ENCODE results near the gene GGT6. TPM values are rescaled to one million over a fixed set of nuclear protein-coding genes. Genes with fewer than 3 reads are reported as not detected.

The GGT6 gene
- total RNA-seq, 1 experiment from 2014 or later = not detected

- Histone ChIP-seq H3K36me3 (ENCODE audit: insufficient read depth, low read length, poor library complexity, severe bottlenecking) (no peaks in the 10 kb centered on the region), H3K27me3 (replicated peaks; ENCODE audit: insufficient read depth, low read depth, low read length, poor library complexity) (no peaks in the 10 kb centered on the region), H3K4me3 (ENCODE audit: low read depth, low read length, poor library complexity, severe bottlenecking) (no peak overlapping the region), H3K9me3 (ENCODE audit: low read depth, low read length, poor library complexity, severe bottlenecking) (no peaks in the 10 kb centered on the region), H3K27ac (ENCODE audit: low read depth, low read length, poor library complexity, severe bottlenecking) (no peak overlapping the region), H3K4me1 (ENCODE audit: insufficient read depth, low read length, poor library complexity, severe bottlenecking) (no peaks in the 10 kb centered on the region)
- TF ChIP-seq CTCF (conservative IDR thresholded peaks at IDR 0.05; ENCODE audit: low read depth, low read length) = no peak
- TF ChIP-seq EZH2 (IDR thresholded peaks at IDR 0.05; ENCODE audit: borderline replicate concordance, low read depth, low read length, poor library complexity, severe bottlenecking) = no peak
- CTCF ChIA-PET = no interaction called here
- intact Hi-C loops (cut with micrococcal nuclease; ENCODE audit: unreplicated experiment) = no loop called here
- no TSS peak for BruUV-seq (replicated peaks)
- DNase-seq (ENCODE audit: low spot score) = no peak
- POLR2A ChIA-PET (ENCODE audit: low non-redundant PET) = no interaction called here
These were observed 34.7 kb upstream of the GGT6 start for GRCh38 chr17:4594931-4595684.

GRCh38 chr17:4594406-4594805 is 34.0 kb upstream of the GGT6 start:
- no peak overlapping the region for H3K4me3 ChIP-seq (ENCODE audit: low read depth, low read length, poor library complexity, severe bottlenecking)
- no peaks in the 10 kb centered on the region for H3K27me3 ChIP-seq (replicated peaks; ENCODE audit: insufficient read depth, low read depth, low read length, poor library complexity)
- ChIA-PET CTCF (no interaction called here), POLR2A (ENCODE audit: low non-redundant PET) (no interaction called here)
- intact Hi-C loops (cut with micrococcal nuclease; ENCODE audit: unreplicated experiment) = no loop called here
- H3K36me3 ChIP-seq (ENCODE audit: insufficient read depth, low read length, poor library complexity, severe bottlenecking) = no peaks in the 10 kb centered on the region
- no TSS peak for BruUV-seq (replicated peaks)
- DNase-seq (ENCODE audit: low spot score) = no peak
- H3K9me3 ChIP-seq (ENCODE audit: low read depth, low read length, poor library complexity, severe bottlenecking) = no peaks in the 10 kb centered on the region
- H3K4me1 ChIP-seq (ENCODE audit: insufficient read depth, low read length, poor library complexity, severe bottlenecking) = no peaks in the 10 kb centered on the region
- no peak overlapping the region for H3K27ac ChIP-seq (ENCODE audit: low read depth, low read length, poor library complexity, severe bottlenecking)
- no peak for TF ChIP-seq CTCF (conservative IDR thresholded peaks at IDR 0.05; ENCODE audit: low read depth, low read length)
- no peak for TF ChIP-seq EZH2 (IDR thresholded peaks at IDR 0.05; ENCODE audit: borderline replicate concordance, low read depth, low read length, poor library complexity, severe bottlenecking)

DNA sequence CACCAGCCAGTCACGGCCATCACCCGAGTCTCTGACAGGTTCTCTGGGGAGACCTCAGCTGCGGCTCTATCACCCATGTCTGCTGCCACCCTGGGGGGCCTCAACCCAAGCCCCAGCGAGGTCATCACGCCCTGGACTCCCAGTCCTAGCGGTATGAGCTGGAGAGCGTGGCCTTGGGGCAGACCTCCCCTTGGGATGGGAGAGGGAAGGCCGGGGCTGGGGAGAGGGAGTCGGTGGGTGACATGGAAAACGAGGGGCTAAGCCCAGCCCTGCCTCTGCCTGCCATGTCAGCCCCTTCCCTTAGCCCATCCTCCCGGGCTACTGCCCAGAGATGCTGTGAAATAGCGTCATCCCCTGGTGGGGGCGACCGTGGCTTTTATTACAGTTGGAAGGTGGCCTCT is 32.6 kb upstream of the GGT6 start:
- no peaks in the 10 kb centered on the region for H3K27me3 ChIP-seq (replicated peaks; ENCODE audit: insufficient read depth, low read depth, low read length, poor library complexity)
- no peaks in the 10 kb centered on the region for H3K4me1 ChIP-seq (ENCODE audit: insufficient read depth, low read length, poor library complexity, severe bottlenecking)
- H3K4me3 ChIP-seq (ENCODE audit: low read depth, low read length, poor library complexity, severe bottlenecking) = no peak overlapping the region
- ChIA-PET POLR2A (ENCODE audit: low non-redundant PET) (no interaction called here), CTCF (no interaction called here)
- no peak for DNase-seq (ENCODE audit: low spot score)
- H3K27ac ChIP-seq (ENCODE audit: low read depth, low read length, poor library complexity, severe bottlenecking) = no peak overlapping the region
- no peaks in the 10 kb centered on the region for H3K36me3 ChIP-seq (ENCODE audit: insufficient read depth, low read length, poor library complexity, severe bottlenecking)
- H3K9me3 ChIP-seq (ENCODE audit: low read depth, low read length, poor library complexity, severe bottlenecking) = no peaks in the 10 kb centered on the region
- BruUV-seq (replicated peaks) = no TSS peak
- intact Hi-C loops (cut with micrococcal nuclease; ENCODE audit: unreplicated experiment) = no loop called here
- TF ChIP-seq EZH2 (IDR thresholded peaks at IDR 0.05; ENCODE audit: borderline replicate concordance, low read depth, low read length, poor library complexity, severe bottlenecking) = no peak
- no peak for TF ChIP-seq CTCF (conservative IDR thresholded peaks at IDR 0.05; ENCODE audit: low read depth, low read length)

Measured in A673 (cell line).